ENCODE data around the gene GLTPD2.

GLTPD2 gene

DNA sequence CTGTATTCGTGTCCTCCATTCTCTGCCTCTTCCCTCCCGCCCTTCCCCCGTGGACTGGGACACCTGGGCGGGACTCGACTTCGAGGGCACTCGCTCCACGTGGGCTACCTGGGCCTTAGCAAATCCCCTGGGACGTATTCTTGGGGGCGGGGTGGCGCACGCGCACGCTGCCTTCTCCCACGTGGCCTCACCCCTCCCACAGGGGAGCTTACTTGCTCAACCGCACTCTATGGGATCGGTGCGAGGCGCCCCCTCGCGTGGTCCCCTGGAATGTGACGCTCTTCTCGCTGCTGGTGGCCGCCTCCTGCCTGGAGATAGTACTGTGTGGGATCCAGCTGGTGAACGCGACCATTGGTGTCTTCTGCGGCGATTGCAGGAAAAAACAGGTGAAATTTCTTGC is 6.1 kb upstream of the GLTPD2 start:
- no peak for DNase-seq (ENCODE audit: low read depth)
- no peak for TF ChIP-seq CTCF (IDR thresholded peaks at IDR 0.05; ENCODE audit: control insufficient read depth, extremely low read depth, insufficient read depth)

GRCh38 chr17:4785311-4786105 is 3.3 kb upstream of the GLTPD2 start:
- DNase-seq (ENCODE audit: low read depth): no peak
- TF ChIP-seq CTCF (IDR thresholded peaks at IDR 0.05; ENCODE audit: control insufficient read depth, extremely low read depth, insufficient read depth): no peak
- no peak overlapping the region for H3K4me3 ChIP-seq (ENCODE audit: low read depth, low read length)

More for the DNA sequence above, 6.1 kb upstream of the GLTPD2 start:
- no peak overlapping the region for H3K4me3 ChIP-seq (ENCODE audit: low read depth, low read length)

DNA sequence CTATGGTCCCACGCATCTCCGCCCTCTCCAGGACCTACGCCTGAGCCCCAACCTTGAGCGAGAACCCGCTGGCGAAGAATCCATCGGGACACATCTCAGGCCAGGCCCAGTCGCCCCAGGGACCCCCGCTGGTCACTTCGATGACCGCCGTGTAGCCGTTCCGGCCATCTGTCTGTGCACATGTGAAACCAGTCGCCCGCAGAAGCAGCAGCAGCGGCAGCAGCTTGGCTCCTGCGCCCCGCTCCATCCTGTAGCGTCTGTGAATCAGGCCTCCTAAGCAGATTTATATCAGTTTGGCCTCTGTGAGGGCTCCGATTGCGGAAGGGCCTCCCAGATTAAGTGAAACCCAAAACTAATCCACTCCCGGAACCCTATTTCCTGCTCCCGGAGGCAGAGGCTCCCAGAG is 2.7 kb upstream of the GLTPD2 start, which contains the start of gene VMO1:
TSS of gene VMO1 (minus strand) at position 259 of the 406 bp plus-strand sequence. CDS start at position 247, 12 bp downstream.
- no peak for DNase-seq (ENCODE audit: low read depth)
- H3K4me3 ChIP-seq (ENCODE audit: low read depth, low read length): no peak within 1 kb of the TSS
- TF ChIP-seq CTCF (IDR thresholded peaks at IDR 0.05; ENCODE audit: control insufficient read depth, extremely low read depth, insufficient read depth): no peak

DNA sequence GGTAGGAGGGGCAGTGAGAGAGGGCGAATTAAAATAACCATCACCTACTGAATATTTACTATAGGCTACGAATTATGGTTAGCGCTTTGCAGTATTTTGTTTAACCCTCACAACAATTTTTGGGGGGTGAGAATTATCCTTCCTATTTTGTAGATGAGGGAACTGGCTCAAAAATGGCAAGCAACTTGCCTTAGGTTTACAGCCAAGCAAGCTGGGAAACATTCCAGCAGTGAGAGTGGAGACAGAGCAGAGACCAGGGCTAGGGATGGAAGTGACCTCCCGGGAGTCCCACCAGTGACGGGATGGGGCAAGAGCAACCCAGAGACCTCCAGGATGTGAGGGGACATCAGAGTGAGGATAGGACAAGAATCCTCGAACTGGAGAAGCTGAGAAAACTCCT is 2.2 kb upstream of the GLTPD2 start:
- TF ChIP-seq CTCF (IDR thresholded peaks at IDR 0.05; ENCODE audit: control insufficient read depth, extremely low read depth, insufficient read depth): no peak
- no peak for DNase-seq (ENCODE audit: low read depth)
- H3K4me3 ChIP-seq (ENCODE audit: low read depth, low read length): no peak overlapping the region

GRCh38 chr17:4788159-4788806 is 481 bp upstream of the GLTPD2 start:
- no peak for TF ChIP-seq CTCF (IDR thresholded peaks at IDR 0.05; ENCODE audit: control insufficient read depth, extremely low read depth, insufficient read depth)
- peak overlapping the region; percentile 78 for H3K4me3 ChIP-seq (ENCODE audit: low read depth, low read length)
- DNase-seq (ENCODE audit: low read depth): no peak

GRCh38 chr17:4789701-4789950 is 862 bp downstream of the GLTPD2 start:
- no peak for DNase-seq (ENCODE audit: low read depth)
- no peak for TF ChIP-seq CTCF (IDR thresholded peaks at IDR 0.05; ENCODE audit: control insufficient read depth, extremely low read depth, insufficient read depth)
- peak overlapping the region; percentile 78 for H3K4me3 ChIP-seq (ENCODE audit: low read depth, low read length)

Measured in LNCaP clone FGC (cell line).